ENCODE measurements around the gene PCDH17. TPM values are rescaled to one million over a fixed set of nuclear protein-coding genes. Genes with fewer than 3 reads are reported as not detected.

PCDH17 gene
- total RNA-seq, 1 experiment from 2014 or later, result 0.85 TPM

DNA sequence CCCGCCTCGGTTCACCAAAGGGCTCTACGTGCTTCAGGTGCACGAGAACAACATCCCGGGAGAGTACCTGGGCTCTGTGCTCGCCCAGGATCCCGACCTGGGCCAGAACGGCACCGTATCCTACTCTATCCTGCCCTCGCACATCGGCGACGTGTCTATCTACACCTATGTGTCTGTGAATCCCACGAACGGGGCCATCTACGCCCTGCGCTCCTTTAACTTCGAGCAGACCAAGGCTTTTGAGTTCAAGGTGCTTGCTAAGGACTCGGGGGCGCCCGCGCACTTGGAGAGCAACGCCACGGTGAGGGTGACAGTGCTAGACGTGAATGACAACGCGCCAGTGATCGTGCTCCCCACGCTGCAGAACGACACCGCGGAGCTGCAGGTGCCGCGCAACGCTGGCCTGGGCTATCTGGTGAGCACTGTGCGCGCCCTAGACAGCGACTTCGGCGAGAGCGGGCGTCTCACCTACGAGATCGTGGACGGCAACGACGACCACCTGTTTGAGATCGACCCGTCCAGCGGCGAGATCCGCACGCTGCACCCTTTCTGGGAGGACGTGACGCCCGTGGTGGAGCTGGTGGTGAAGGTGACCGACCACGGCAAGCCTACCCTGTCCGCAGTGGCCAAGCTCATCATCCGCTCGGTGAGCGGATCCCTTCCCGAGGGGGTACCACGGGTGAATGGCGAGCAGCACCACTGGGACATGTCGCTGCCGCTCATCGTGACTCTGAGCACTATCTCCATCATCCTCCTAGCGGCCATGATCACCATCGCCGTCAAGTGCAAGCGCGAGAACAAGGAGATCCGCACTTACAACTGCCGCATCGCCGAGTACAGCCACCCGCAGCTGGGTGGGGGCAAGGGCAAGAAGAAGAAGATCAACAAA lies 2.6 kb downstream of the PCDH17 start:
- POLR2A ChIA-PET, result no interaction called here

DNA sequence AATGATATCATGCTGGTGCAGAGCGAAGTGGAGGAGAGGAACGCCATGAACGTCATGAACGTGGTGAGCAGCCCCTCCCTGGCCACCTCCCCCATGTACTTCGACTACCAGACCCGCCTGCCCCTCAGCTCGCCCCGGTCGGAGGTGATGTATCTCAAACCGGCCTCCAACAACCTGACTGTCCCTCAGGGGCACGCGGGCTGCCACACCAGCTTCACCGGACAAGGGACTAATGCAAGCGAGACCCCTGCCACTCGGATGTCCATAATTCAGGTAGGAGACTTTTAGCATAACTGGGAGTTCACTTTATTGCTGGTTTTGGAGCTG lies 3.3 kb downstream of the PCDH17 start:
- Mint-ChIP-seq H3K4me3 (peak overlapping the region; percentile 92), H3K27me3 (ENCODE audit: low read depth) (peaks cover 78% of the 10 kb centered on the region), H3K36me3 (no peaks in the 10 kb centered on the region), H3K27ac (no peak overlapping the region), H3K4me1 (peaks cover 34% of the 10 kb centered on the region), H3K9me3 (no peaks in the 10 kb centered on the region)
- POLR2A ChIA-PET, result no interaction called here
- ATAC-seq, result no peak
- CTCF ChIA-PET, result interaction anchor here (0.9 to 4.9 kb wide), 6 partner anchors 11 to 1575 kb away, joined by 3 to 122 read pairs (median 16); no protein-coding TSS in a partner anchor
- DNase-seq (ENCODE audit: low spot score), result peak; percentile 30
- TF ChIP-seq, protein P1, sequence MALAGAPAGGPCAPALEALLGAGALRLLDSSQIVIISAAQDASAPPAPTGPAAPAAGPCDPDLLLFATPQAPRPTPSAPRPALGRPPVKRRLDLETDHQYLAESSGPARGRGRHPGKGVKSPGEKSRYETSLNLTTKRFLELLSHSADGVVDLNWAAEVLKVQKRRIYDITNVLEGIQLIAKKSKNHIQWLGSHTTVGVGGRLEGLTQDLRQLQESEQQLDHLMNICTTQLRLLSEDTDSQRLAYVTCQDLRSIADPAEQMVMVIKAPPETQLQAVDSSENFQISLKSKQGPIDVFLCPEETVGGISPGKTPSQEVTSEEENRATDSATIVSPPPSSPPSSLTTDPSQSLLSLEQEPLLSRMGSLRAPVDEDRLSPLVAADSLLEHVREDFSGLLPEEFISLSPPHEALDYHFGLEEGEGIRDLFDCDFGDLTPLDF (CRISPR knock-in tag; IDR thresholded peaks at IDR 0.05), result no peak
- TF ChIP-seq, protein P2, sequence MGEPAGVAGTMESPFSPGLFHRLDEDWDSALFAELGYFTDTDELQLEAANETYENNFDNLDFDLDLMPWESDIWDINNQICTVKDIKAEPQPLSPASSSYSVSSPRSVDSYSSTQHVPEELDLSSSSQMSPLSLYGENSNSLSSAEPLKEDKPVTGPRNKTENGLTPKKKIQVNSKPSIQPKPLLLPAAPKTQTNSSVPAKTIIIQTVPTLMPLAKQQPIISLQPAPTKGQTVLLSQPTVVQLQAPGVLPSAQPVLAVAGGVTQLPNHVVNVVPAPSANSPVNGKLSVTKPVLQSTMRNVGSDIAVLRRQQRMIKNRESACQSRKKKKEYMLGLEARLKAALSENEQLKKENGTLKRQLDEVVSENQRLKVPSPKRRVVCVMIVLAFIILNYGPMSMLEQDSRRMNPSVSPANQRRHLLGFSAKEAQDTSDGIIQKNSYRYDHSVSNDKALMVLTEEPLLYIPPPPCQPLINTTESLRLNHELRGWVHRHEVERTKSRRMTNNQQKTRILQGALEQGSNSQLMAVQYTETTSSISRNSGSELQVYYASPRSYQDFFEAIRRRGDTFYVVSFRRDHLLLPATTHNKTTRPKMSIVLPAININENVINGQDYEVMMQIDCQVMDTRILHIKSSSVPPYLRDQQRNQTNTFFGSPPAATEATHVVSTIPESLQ (CRISPR knock-in tag; IDR thresholded peaks at IDR 0.05), result no peak
- TF ChIP-seq, protein P3, sequence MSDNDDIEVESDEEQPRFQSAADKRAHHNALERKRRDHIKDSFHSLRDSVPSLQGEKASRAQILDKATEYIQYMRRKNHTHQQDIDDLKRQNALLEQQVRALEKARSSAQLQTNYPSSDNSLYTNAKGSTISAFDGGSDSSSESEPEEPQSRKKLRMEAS (CRISPR knock-in tag; IDR thresholded peaks at IDR 0.05), result 0 out of 2 replicates have a peak, but pooled peaks have one; percentile 15
- no peak for TF ChIP-seq ZNF671 (CRISPR knock-in tag; IDR thresholded peaks at IDR 0.05)
- TF ChIP-seq, protein P4, sequence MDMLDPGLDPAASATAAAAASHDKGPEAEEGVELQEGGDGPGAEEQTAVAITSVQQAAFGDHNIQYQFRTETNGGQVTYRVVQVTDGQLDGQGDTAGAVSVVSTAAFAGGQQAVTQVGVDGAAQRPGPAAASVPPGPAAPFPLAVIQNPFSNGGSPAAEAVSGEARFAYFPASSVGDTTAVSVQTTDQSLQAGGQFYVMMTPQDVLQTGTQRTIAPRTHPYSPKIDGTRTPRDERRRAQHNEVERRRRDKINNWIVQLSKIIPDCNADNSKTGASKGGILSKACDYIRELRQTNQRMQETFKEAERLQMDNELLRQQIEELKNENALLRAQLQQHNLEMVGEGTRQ (CRISPR knock-in tag; IDR thresholded peaks at IDR 0.05), result no peak
- no peak for TF ChIP-seq NR3C1 (CRISPR knock-in tag; conservative IDR thresholded peaks at IDR 0.05; ENCODE audit: low read depth)

More for the DNA sequence above, 2.6 kb downstream of the PCDH17 start:
- Mint-ChIP-seq H3K36me3 (no peaks in the 10 kb centered on the region), H3K4me3 (peak overlapping the region; percentile 92), H3K27ac (no peak overlapping the region), H3K9me3 (no peaks in the 10 kb centered on the region), H3K27me3 (ENCODE audit: low read depth) (peaks cover 84% of the 10 kb centered on the region), H3K4me1 (peaks cover 38% of the 10 kb centered on the region)
- CTCF ChIA-PET, result interaction anchor here (0.6 to 4.9 kb wide), 29 partner anchors 10 to 1576 kb away, joined by 3 to 122 read pairs (median 4); no protein-coding TSS in a partner anchor
- peak; percentile 35 for DNase-seq (ENCODE audit: low spot score)
- ATAC-seq, result peak; percentile 1; the same call in 1 of the 2 replicates
- TF ChIP-seq GRHL2 (CRISPR knock-in tag; IDR thresholded peaks at IDR 0.05; ENCODE audit: insufficient replicate concordance, severe bottlenecking) (no peak), ZBTB21 (CRISPR knock-in tag; IDR thresholded peaks at IDR 0.05; ENCODE audit: borderline replicate concordance) (peak; percentile 18; the same call in 1 of the 2 replicates), ATF1 (CRISPR knock-in tag; IDR thresholded peaks at IDR 0.05) (0 out of 2 replicates have a peak, but pooled peaks have one; percentile 8), ZNF416 (CRISPR knock-in tag; IDR thresholded peaks at IDR 0.05) (no peak), ZNF121 (CRISPR knock-in tag; IDR thresholded peaks at IDR 0.05) (peak; percentile 91), ZNF263 (CRISPR knock-in tag; IDR thresholded peaks at IDR 0.05; ENCODE audit: low read depth) (no peak), ZNF423 (CRISPR knock-in tag; IDR thresholded peaks at IDR 0.05) (no peak), IRF2 (CRISPR knock-in tag; IDR thresholded peaks at IDR 0.05; ENCODE audit: borderline replicate concordance, low read depth) (no peak), ZNF317 (CRISPR knock-in tag; IDR thresholded peaks at IDR 0.05; ENCODE audit: borderline replicate concordance, low read depth) (no peak), GABPB1 (CRISPR knock-in tag; IDR thresholded peaks at IDR 0.05) (no peak)
- TF ChIP-seq, protein P5, sequence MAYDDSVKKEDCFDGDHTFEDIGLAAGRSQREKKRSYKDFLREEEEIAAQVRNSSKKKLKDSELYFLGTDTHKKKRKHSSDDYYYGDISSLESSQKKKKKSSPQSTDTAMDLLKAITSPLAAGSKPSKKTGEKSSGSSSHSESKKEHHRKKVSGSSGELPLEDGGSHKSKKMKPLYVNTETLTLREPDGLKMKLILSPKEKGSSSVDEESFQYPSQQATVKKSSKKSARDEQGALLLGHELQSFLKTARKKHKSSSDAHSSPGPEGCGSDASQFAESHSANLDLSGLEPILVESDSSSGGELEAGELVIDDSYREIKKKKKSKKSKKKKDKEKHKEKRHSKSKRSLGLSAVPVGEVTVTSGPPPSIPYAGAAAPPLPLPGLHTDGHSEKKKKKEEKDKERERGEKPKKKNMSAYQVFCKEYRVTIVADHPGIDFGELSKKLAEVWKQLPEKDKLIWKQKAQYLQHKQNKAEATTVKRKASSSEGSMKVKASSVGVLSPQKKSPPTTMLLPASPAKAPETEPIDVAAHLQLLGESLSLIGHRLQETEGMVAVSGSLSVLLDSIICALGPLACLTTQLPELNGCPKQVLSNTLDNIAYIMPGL (CRISPR knock-in tag; IDR thresholded peaks at IDR 0.05), result peak; percentile 39; the same call in 1 of the 2 replicates
- TF ChIP-seq, protein P6, sequence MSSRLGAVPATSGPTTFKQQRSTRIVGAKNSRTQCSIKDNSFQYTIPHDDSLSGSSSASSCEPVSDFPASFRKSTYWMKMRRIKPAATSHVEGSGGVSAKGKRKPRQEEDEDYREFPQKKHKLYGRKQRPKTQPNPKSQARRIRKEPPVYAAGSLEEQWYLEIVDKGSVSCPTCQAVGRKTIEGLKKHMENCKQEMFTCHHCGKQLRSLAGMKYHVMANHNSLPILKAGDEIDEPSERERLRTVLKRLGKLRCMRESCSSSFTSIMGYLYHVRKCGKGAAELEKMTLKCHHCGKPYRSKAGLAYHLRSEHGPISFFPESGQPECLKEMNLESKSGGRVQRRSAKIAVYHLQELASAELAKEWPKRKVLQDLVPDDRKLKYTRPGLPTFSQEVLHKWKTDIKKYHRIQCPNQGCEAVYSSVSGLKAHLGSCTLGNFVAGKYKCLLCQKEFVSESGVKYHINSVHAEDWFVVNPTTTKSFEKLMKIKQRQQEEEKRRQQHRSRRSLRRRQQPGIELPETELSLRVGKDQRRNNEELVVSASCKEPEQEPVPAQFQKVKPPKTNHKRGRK (CRISPR knock-in tag; IDR thresholded peaks at IDR 0.05; ENCODE audit: borderline replicate concordance), result 0 out of 2 replicates have a peak, but pooled peaks have one; percentile 41
- TF ChIP-seq, protein P2 (CRISPR knock-in tag; IDR thresholded peaks at IDR 0.05), result no peak
- TF ChIP-seq, protein P7, sequence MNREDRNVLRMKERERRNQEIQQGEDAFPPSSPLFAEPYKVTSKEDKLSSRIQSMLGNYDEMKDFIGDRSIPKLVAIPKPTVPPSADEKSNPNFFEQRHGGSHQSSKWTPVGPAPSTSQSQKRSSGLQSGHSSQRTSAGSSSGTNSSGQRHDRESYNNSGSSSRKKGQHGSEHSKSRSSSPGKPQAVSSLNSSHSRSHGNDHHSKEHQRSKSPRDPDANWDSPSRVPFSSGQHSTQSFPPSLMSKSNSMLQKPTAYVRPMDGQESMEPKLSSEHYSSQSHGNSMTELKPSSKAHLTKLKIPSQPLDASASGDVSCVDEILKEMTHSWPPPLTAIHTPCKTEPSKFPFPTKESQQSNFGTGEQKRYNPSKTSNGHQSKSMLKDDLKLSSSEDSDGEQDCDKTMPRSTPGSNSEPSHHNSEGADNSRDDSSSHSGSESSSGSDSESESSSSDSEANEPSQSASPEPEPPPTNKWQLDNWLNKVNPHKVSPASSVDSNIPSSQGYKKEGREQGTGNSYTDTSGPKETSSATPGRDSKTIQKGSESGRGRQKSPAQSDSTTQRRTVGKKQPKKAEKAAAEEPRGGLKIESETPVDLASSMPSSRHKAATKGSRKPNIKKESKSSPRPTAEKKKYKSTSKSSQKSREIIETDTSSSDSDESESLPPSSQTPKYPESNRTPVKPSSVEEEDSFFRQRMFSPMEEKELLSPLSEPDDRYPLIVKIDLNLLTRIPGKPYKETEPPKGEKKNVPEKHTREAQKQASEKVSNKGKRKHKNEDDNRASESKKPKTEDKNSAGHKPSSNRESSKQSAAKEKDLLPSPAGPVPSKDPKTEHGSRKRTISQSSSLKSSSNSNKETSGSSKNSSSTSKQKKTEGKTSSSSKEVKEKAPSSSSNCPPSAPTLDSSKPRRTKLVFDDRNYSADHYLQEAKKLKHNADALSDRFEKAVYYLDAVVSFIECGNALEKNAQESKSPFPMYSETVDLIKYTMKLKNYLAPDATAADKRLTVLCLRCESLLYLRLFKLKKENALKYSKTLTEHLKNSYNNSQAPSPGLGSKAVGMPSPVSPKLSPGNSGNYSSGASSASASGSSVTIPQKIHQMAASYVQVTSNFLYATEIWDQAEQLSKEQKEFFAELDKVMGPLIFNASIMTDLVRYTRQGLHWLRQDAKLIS (CRISPR knock-in tag; IDR thresholded peaks at IDR 0.05; ENCODE audit: borderline replicate concordance), result no peak

Data from WTC11 (cell line).